Liver (tissue), 9 donors: ENCODE results near the gene KRT85. TPM values are rescaled to one million over a fixed set of nuclear protein-coding genes. Genes with fewer than 3 reads are reported as not detected.

Experiments
- DNase-seq: peaks from one replicate; pipeline ENCODE4 v3.0.0-alpha.2; 2017; ENCODE audit warnings: low spot score
- H3K27ac ChIP-seq, 2 donors: one replicate each; pipeline ENCODE4 v1.7.0; 2013; ENCODE audit warnings: inconsistent platforms in 2 of 2, low read length in 2 of 2, control low read depth in 1 of 2, low read depth in 1 of 2, mild to moderate bottlenecking in 1 of 2
- H3K27me3 ChIP-seq, 4 donors: one replicate each; pipeline versions ENCODE4 v1.6.1 to v1.7.0; 2013; ENCODE audit warnings: low read length in 3 of 4, inconsistent platforms in 1 of 4, mild to moderate bottlenecking in 1 of 4, moderate library complexity in 1 of 4; ENCODE audit not compliant: control insufficient read depth in 4 of 4, insufficient read depth in 4 of 4
- H3K36me3 ChIP-seq, 4 donors: one replicate each; pipeline versions ENCODE4 v1.6.1 to v1.7.0; 2013; ENCODE audit warnings: low read length in 3 of 4, mild to moderate bottlenecking in 3 of 4, low read depth in 1 of 4, moderate library complexity in 1 of 4; ENCODE audit not compliant: control insufficient read depth in 4 of 4, insufficient read depth in 3 of 4
- H3K4me1 ChIP-seq, 4 donors: one replicate each; pipeline versions ENCODE4 v1.6.1 to v1.7.0; 2013; ENCODE audit warnings: low read length in 3 of 4, mild to moderate bottlenecking in 3 of 4, moderate library complexity in 1 of 4; ENCODE audit not compliant: control insufficient read depth in 4 of 4, insufficient read depth in 4 of 4
- H3K4me3 ChIP-seq, 3 donors: one replicate each; pipeline versions ENCODE4 v1.6.1 to v1.7.0; 2013; ENCODE audit warnings: low read length in 3 of 3, control low read depth in 1 of 3, low read depth in 1 of 3, mild to moderate bottlenecking in 1 of 3
- H3K9ac ChIP-seq, 2 donors: one replicate each; pipeline ENCODE4 v1.7.0; 2013; ENCODE audit warnings: low read length in 2 of 2, mild to moderate bottlenecking in 2 of 2, moderate library complexity in 2 of 2, control low read depth in 1 of 2, low read depth in 1 of 2
- H3K9me3 ChIP-seq, 4 donors: one replicate each; pipeline versions ENCODE4 v1.6.1 to v1.7.0; 2013; ENCODE audit warnings: low read length in 3 of 4; ENCODE audit not compliant: control insufficient read depth in 4 of 4
- EGR1 ChIP-seq, 2 donors: IDR thresholded peaks; 2 replicates each; pipeline ENCODE4 v1.6.1; 2016 to 2018; ENCODE audit warnings: antibody characterized with exemption in 2 of 2, low read depth in 2 of 2
- FOXA1 ChIP-seq: IDR thresholded peaks from 2 replicates; pipeline ENCODE4 v1.6.1; 2016; ENCODE audit warnings: antibody characterized with exemption
- FOXA2 ChIP-seq: IDR thresholded peaks from 2 replicates; pipeline ENCODE4 v1.6.1; 2016; ENCODE audit warnings: antibody characterized with exemption
- GABPA ChIP-seq, 2 donors: IDR thresholded peaks in 1 of 2; conservative IDR thresholded peaks in 1 of 2; 2 replicates each; pipeline ENCODE4 v1.6.1; 2016; ENCODE audit warnings: antibody characterized with exemption in 2 of 2, mild to moderate bottlenecking in 1 of 2, moderate library complexity in 1 of 2
- HNF4G ChIP-seq: IDR thresholded peaks from 2 replicates; pipeline ENCODE4 v1.6.1; 2016; ENCODE audit warnings: antibody characterized with exemption
- JUND ChIP-seq, 2 donors: IDR thresholded peaks; 2 replicates each; pipeline ENCODE4 v1.6.1; 2016; ENCODE audit warnings: antibody characterized with exemption in 2 of 2
- RAD21 ChIP-seq, 2 donors: IDR thresholded peaks; 2 replicates each; pipeline ENCODE4 v1.6.1; 2016; ENCODE audit warnings: antibody characterized with exemption in 2 of 2, mild to moderate bottlenecking in 2 of 2
- RXRA ChIP-seq, 2 donors: IDR thresholded peaks; 2 replicates each; pipeline ENCODE4 v1.6.1; 2017 to 2018; ENCODE audit warnings: antibody characterized with exemption in 2 of 2, mild to moderate bottlenecking in 1 of 2
- SP1 ChIP-seq: IDR thresholded peaks from 2 replicates; pipeline ENCODE4 v1.6.1; 2018; ENCODE audit warnings: antibody characterized with exemption, mild to moderate bottlenecking
- TAF1 ChIP-seq: conservative IDR thresholded peaks from 2 replicates; pipeline ENCODE4 v1.6.1; 2016; ENCODE audit warnings: antibody characterized with exemption, mild to moderate bottlenecking
- WGBS: extraction: QIAGEN DNeasy Blood & Tissue Kit; methylation state at CpG from one replicate; pipeline ENCODE4 v1.1.7; 2013; 5-methylcytosine and 5-hydroxymethylcytosine counted together
- polyA plus RNA-seq, 2 donors: library from polyadenylated mRNA; stranded (reverse) in 1 of 2; unstranded in 1 of 2; fragments of 200-250 nt in 1 of 2; fragments of >200 nt in 1 of 2; fragmentation: Nextera tagmentation in 1 of 2; extraction: Ambion mirVana in 1 of 2; gene quantifications; one replicate each; pipeline versions ENCODE4 v1.2.1 to v1.2.3, GENCODE V29; 2013 to 2015
- total RNA-seq, 2 donors: library from RNA; depleted of rRNA; stranded (reverse); fragments of >200 nt; gene quantifications; one replicate each; pipeline ENCODE4 v1.2.3, GENCODE V29; 2014
- TF ChIP-seq, protein P1 (sequence below): IDR thresholded peaks from 2 replicates; pipeline ENCODE4 v1.6.1; 2016; ENCODE audit warnings: antibody characterized with exemption, mild to moderate bottlenecking
- TF ChIP-seq, protein P2 (sequence below): IDR thresholded peaks from 2 replicates; pipeline ENCODE4 v1.6.1; 2016; ENCODE audit warnings: antibody characterized with exemption
- TF ChIP-seq, protein P3 (sequence below): fragments of 150-350 bp; IDR thresholded peaks from 2 replicates; pipeline ENCODE4 v1.5.1; 2017; ENCODE audit warnings: improper control_type of control experiment, low read depth, low read length; ENCODE audit not compliant: missing input control
- TF ChIP-seq, protein P4 (sequence below): IDR thresholded peaks from 2 replicates; pipeline ENCODE4 v1.6.1; 2016; ENCODE audit warnings: antibody characterized with exemption
- TF ChIP-seq, protein P5 (sequence below): IDR thresholded peaks from 2 replicates; pipeline ENCODE4 v1.6.1; 2016; ENCODE audit warnings: antibody characterized with exemption
- donor health status: healthy.
- donor health status: healthy.
- donor health status: healthy.
- donor health status: healthy.
- donor health status: healthy.

Gene KRT85
- total and polyA plus RNA-seq, 4 donors: not detected

DNA sequence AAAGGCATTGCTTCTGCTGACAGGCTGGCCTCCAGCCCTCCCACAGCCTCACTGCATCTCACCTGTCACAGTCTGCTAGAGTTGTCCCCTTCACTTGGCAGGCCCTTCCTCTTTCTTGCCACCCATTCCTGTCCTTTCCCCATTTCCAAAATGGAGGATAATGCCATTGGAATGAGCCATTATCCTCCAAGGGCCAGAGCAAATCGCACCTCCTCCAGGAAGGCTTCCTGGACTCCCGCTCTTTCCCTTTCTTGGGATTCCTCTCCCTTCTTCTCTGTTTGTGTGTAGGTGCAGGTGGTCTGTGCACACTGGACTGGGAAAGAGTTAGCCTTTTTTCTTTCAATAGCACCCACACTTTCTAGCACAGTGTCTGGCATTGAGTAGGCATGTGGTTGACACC lies 35.1 kb upstream of the KRT85 start:
- no peak overlapping the region for H3K27ac ChIP-seq
- no peak for DNase-seq
- WGBS: 95% methylated on average over 2 of the region's 2 CpGs
- no peaks in the 10 kb centered on the region for H3K9me3 ChIP-seq
- no peak overlapping the region for H3K9ac ChIP-seq
- no peaks in the 10 kb centered on the region for H3K36me3 ChIP-seq
- H3K4me1 ChIP-seq: no peaks in the 10 kb centered on the region
- TF ChIP-seq FOXA1 (no peak), JUND (IDR thresholded peaks at IDR 0.05) (no peak), EGR1 (IDR thresholded peaks at IDR 0.05; ENCODE audit: low read depth in 2 of 2) (no peak), HNF4G (no peak), RXRA (IDR thresholded peaks at IDR 0.05) (no peak), GABPA (IDR thresholded peaks at IDR 0.05 in 1 of 2, conservative IDR thresholded peaks at IDR 0.05 in 1 of 2) (no peak), TAF1 (no peak)
- TF ChIP-seq, protein P1, sequence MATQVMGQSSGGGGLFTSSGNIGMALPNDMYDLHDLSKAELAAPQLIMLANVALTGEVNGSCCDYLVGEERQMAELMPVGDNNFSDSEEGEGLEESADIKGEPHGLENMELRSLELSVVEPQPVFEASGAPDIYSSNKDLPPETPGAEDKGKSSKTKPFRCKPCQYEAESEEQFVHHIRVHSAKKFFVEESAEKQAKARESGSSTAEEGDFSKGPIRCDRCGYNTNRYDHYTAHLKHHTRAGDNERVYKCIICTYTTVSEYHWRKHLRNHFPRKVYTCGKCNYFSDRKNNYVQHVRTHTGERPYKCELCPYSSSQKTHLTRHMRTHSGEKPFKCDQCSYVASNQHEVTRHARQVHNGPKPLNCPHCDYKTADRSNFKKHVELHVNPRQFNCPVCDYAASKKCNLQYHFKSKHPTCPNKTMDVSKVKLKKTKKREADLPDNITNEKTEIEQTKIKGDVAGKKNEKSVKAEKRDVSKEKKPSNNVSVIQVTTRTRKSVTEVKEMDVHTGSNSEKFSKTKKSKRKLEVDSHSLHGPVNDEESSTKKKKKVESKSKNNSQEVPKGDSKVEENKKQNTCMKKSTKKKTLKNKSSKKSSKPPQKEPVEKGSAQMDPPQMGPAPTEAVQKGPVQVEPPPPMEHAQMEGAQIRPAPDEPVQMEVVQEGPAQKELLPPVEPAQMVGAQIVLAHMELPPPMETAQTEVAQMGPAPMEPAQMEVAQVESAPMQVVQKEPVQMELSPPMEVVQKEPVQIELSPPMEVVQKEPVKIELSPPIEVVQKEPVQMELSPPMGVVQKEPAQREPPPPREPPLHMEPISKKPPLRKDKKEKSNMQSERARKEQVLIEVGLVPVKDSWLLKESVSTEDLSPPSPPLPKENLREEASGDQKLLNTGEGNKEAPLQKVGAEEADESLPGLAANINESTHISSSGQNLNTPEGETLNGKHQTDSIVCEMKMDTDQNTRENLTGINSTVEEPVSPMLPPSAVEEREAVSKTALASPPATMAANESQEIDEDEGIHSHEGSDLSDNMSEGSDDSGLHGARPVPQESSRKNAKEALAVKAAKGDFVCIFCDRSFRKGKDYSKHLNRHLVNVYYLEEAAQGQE: no peak
- TF ChIP-seq, protein P2, sequence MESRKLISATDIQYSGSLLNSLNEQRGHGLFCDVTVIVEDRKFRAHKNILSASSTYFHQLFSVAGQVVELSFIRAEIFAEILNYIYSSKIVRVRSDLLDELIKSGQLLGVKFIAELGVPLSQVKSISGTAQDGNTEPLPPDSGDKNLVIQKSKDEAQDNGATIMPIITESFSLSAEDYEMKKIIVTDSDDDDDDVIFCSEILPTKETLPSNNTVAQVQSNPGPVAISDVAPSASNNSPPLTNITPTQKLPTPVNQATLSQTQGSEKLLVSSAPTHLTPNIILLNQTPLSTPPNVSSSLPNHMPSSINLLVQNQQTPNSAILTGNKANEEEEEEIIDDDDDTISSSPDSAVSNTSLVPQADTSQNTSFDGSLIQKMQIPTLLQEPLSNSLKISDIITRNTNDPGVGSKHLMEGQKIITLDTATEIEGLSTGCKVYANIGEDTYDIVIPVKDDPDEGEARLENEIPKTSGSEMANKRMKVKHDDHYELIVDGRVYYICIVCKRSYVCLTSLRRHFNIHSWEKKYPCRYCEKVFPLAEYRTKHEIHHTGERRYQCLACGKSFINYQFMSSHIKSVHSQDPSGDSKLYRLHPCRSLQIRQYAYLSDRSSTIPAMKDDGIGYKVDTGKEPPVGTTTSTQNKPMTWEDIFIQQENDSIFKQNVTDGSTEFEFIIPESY: no peak
- TF ChIP-seq, protein P3, sequence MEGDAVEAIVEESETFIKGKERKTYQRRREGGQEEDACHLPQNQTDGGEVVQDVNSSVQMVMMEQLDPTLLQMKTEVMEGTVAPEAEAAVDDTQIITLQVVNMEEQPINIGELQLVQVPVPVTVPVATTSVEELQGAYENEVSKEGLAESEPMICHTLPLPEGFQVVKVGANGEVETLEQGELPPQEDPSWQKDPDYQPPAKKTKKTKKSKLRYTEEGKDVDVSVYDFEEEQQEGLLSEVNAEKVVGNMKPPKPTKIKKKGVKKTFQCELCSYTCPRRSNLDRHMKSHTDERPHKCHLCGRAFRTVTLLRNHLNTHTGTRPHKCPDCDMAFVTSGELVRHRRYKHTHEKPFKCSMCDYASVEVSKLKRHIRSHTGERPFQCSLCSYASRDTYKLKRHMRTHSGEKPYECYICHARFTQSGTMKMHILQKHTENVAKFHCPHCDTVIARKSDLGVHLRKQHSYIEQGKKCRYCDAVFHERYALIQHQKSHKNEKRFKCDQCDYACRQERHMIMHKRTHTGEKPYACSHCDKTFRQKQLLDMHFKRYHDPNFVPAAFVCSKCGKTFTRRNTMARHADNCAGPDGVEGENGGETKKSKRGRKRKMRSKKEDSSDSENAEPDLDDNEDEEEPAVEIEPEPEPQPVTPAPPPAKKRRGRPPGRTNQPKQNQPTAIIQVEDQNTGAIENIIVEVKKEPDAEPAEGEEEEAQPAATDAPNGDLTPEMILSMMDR: no peak
- TF ChIP-seq, protein P4, sequence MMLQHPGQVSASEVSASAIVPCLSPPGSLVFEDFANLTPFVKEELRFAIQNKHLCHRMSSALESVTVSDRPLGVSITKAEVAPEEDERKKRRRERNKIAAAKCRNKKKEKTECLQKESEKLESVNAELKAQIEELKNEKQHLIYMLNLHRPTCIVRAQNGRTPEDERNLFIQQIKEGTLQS: no peak
- TF ChIP-seq, protein P5, sequence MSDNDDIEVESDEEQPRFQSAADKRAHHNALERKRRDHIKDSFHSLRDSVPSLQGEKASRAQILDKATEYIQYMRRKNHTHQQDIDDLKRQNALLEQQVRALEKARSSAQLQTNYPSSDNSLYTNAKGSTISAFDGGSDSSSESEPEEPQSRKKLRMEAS: no peak
- H3K4me3 ChIP-seq: no peak overlapping the region
- no peaks in the 10 kb centered on the region for H3K27me3 ChIP-seq

DNA sequence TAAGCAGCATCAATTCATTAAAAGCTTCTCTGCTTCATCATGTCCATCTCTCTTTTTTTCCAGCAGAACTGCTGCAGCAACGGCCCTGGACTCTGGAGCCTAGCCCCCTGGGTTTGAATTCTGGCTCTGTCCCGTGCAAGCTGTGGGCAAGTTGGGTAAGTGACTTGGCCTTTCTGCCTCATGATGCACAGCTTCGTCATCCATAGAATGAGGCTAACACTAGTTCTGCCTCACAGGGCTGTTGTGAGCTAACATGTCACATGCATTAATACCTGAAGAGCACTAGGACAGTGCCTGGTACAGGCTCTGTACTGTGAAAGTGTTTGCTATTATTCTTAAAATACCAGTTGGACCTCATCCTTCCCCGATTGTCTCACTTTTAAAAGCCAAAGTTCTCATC lies 34.6 kb upstream of the KRT85 start:
- Histone ChIP-seq H3K27me3 (no peaks in the 10 kb centered on the region), H3K9me3 (no peaks in the 10 kb centered on the region), H3K4me3 (no peak overlapping the region), H3K4me1 (no peaks in the 10 kb centered on the region), H3K36me3 (no peaks in the 10 kb centered on the region), H3K9ac (no peak overlapping the region), H3K27ac (no peak overlapping the region)
- WGBS: 88% methylated on average over 4 of the region's 4 CpGs
- no peak for DNase-seq
- TF ChIP-seq, protein P3: no peak
- TF ChIP-seq SP1 (no peak), GABPA (IDR thresholded peaks at IDR 0.05 in 1 of 2, conservative IDR thresholded peaks at IDR 0.05 in 1 of 2) (no peak), TAF1 (no peak), RAD21 (IDR thresholded peaks at IDR 0.05) (no peak), FOXA2 (no peak)
- TF ChIP-seq, protein P5: no peak
- TF ChIP-seq, protein P4: no peak
- TF ChIP-seq, protein P1: no peak
